Colonic mucosa (tissue), 4 donors: ENCODE data around the gene FILIP1L. TPM values are rescaled to one million over a fixed set of nuclear protein-coding genes. Genes with fewer than 3 reads are reported as not detected.

Experiments used
- DNase-seq: peaks from one replicate; pipeline ENCODE4 v3.0.0-alpha.2; 2020
- H3K27ac ChIP-seq: fragments of 200-600 bp; one replicate; pipeline ENCODE4 v1.8.0; 2021
- H3K27me3 ChIP-seq: fragments of 200-600 bp; one replicate; pipeline ENCODE4 v1.8.0; 2021
- H3K36me3 ChIP-seq: fragments of 200-600 bp; one replicate; pipeline ENCODE4 v1.8.0; 2021
- H3K4me1 ChIP-seq: fragments of 200-600 bp; one replicate; pipeline ENCODE4 v1.8.0; 2021; ENCODE audit warnings: mild to moderate bottlenecking
- H3K4me3 ChIP-seq: fragments of 200-600 bp; one replicate; pipeline ENCODE4 v1.8.0; 2021
- H3K9ac ChIP-seq, 2 donors: one replicate each; pipeline ENCODE4 v1.7.0; 2013; ENCODE audit warnings: control low read depth in 2 of 2, low read depth in 2 of 2, low read length in 2 of 2
- H3K9me3 ChIP-seq: fragments of 200-600 bp; one replicate; pipeline ENCODE4 v1.8.0; 2021
- CTCF ChIP-seq: fragments of 200-600 bp; IDR thresholded peaks from one replicate; pipeline ENCODE4 v1.8.0; 2022; ENCODE audit warnings: antibody characterized with exemption, mild to moderate bottlenecking
- intact Hi-C: fragments of 100-400 bp; cut with DNase I; formaldehyde crosslinking; loops from one replicate; pipeline ENCODE4 v1.14.1; 2022
- total RNA-seq, 2 donors: library from RNA; stranded (reverse); fragmentation: NEBNext Ultra II Directional in 1 of 2; extraction: Animal tissue kit (Norgen Biotek cat#: 25700) in 1 of 2; gene quantifications; one replicate each; pipeline ENCODE4 v1.2.1, GENCODE V29; 2021
- donor health status: healthy.
- donor health status: DM: no; HTN: no; CAD: no.
- donor health status: DM: no; HTN: no; CAD: no.

Gene FILIP1L
- total RNA-seq, 2 donors from 2014 or later, result 3.7 to 29.0 TPM

GRCh38 chr3:100150473-100150872 is 36.2 kb upstream of the FILIP1L start:
- H3K4me3 ChIP-seq, result no peak overlapping the region
- no peaks in the 10 kb centered on the region for H3K36me3 ChIP-seq
- no peak overlapping the region for H3K27ac ChIP-seq
- intact Hi-C loops, result no loop called here
- DNase-seq, result no peak
- no peaks in the 10 kb centered on the region for H3K27me3 ChIP-seq
- no peaks in the 10 kb centered on the region for H3K4me1 ChIP-seq
- no peaks in the 10 kb centered on the region for H3K9me3 ChIP-seq
- H3K9ac ChIP-seq, result no peak overlapping the region
- TF ChIP-seq CTCF, result no peak

DNA sequence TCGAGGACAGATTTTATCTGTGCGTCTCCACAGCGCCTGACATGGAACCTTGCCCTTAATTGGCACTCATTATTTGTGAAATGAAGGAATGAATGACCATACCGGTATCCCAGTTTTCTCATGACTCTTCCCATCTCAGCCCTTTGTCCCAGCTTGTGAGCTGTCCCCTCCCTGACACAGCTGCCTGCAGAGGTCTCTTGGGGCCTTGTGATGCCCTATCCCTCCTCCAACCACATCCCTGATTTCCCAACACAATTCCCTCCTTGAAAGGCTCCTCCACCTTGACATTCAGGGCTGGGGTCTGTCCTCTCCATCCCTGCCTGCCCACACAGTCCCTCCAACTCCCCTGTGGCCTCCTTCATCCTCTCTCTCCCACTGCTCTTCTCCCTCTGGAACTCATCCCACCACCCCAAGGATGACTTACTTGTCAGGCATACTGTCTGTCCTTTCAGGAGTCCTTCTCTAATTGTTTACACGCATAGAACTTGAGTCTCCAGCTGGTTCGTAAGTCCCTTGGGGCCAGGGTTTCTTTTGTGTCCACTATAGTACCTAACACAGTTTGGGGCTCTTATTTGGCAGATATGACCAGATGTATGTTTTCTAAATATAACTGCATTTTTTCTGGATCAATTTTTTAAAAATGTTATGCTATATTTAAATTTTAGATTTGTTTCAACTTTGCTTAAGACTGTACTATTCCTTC is 35.6 kb upstream of the FILIP1L start:
- Histone ChIP-seq H3K27me3 (no peaks in the 10 kb centered on the region), H3K9ac (no peak overlapping the region), H3K4me1 (no peaks in the 10 kb centered on the region), H3K4me3 (no peak overlapping the region), H3K27ac (no peak overlapping the region), H3K36me3 (no peaks in the 10 kb centered on the region), H3K9me3 (no peaks in the 10 kb centered on the region)
- DNase-seq, result no peak
- TF ChIP-seq CTCF, result no peak
- intact Hi-C loops, result no loop called here

- Histone ChIP-seq H3K27ac (no peak overlapping the region), H3K9ac (no peak overlapping the region), H3K4me1 (no peaks in the 10 kb centered on the region), H3K27me3 (no peaks in the 10 kb centered on the region), H3K36me3 (no peaks in the 10 kb centered on the region), H3K4me3 (no peak overlapping the region), H3K9me3 (no peaks in the 10 kb centered on the region)
- no peak for DNase-seq
- intact Hi-C loops, result no loop called here
- no peak for TF ChIP-seq CTCF
These were observed 34.8 kb upstream of the FILIP1L start for GRCh38 chr3:100149130-100149529.

GRCh38 chr3:100144255-100144866 is 30.1 kb upstream of the FILIP1L start:
- H3K27ac ChIP-seq, result no peak overlapping the region
- H3K4me1 ChIP-seq, result no peaks in the 10 kb centered on the region
- no peak for TF ChIP-seq CTCF
- H3K9ac ChIP-seq, result no peak overlapping the region
- no peaks in the 10 kb centered on the region for H3K36me3 ChIP-seq
- no peaks in the 10 kb centered on the region for H3K9me3 ChIP-seq
- no peaks in the 10 kb centered on the region for H3K27me3 ChIP-seq
- intact Hi-C loops, result no loop called here
- DNase-seq, result no peak
- no peak overlapping the region for H3K4me3 ChIP-seq

- no peak overlapping the region for H3K9ac ChIP-seq
- no peaks in the 10 kb centered on the region for H3K4me1 ChIP-seq
- no peak overlapping the region for H3K27ac ChIP-seq
- no peak for DNase-seq
- no peak for TF ChIP-seq CTCF
- H3K36me3 ChIP-seq, result no peaks in the 10 kb centered on the region
- no peaks in the 10 kb centered on the region for H3K27me3 ChIP-seq
- intact Hi-C loops, result no loop called here
- no peak overlapping the region for H3K4me3 ChIP-seq
- H3K9me3 ChIP-seq, result no peaks in the 10 kb centered on the region
These were observed 27.3 kb upstream of the FILIP1L start for GRCh38 chr3:100141586-100141985.
